DMS79 (cell line): ENCODE data around the gene GRB7.
A peak's percentile ranks its signal among the peaks of the same experiment; 100 is the strongest.
"Not testable (repeated sequence)": the region's sequence is repeated elsewhere in the genome, so short reads cannot be mapped to it uniquely, and the experiment has no call there.

ENCODE experiments used
- DNase-seq: peaks from one replicate; lab custom pipeline; 2025; lab: John Stamatoyannopoulos, UW

The GRB7 gene

GRCh38 chr17:39732586-39732985, 5.2 kb upstream of the GRB7 start:
- DNase-seq, result no peak

- DNase-seq, result no peak
Observed at GRCh38 chr17:39735882-39736281, 1.9 kb upstream of the GRB7 start.

- no peak for DNase-seq
Observed at GRCh38 chr17:39736319-39737165, 1.2 kb upstream of the GRB7 start.

- no peak for DNase-seq
Observed at GRCh38 chr17:39737206-39737759, 455 bp upstream of the GRB7 start.

- peak; percentile 49 for DNase-seq
Observed at GRCh38 chr17:39738568-39738901, 797 bp downstream of the GRB7 start.

- peak; percentile 37 for DNase-seq
Observed at GRCh38 chr17:39738983-39739884, 1.5 kb downstream of the GRB7 start.

GRCh38 chr17:39739885-39740356, 2.2 kb downstream of the GRB7 start:
- no peak for DNase-seq

- DNase-seq, result no peak
Observed at GRCh38 chr17:39740357-39741111, 2.8 kb downstream of the GRB7 start.

- no peak for DNase-seq
Observed at GRCh38 chr17:39742126-39742855, 4.6 kb downstream of the GRB7 start.

GRCh38 chr17:39742856-39743436, 5.2 kb downstream of the GRB7 start:
- DNase-seq, result no peak

- no peak for DNase-seq
Observed at GRCh38 chr17:39744075-39744835, 6.5 kb downstream of the GRB7 start.

- no peak for DNase-seq
Observed at GRCh38 chr17:39744836-39745215, 7.1 kb downstream of the GRB7 start.

GRCh38 chr17:39745335-39746144, 7.8 kb downstream of the GRB7 start:
- no peak for DNase-seq

GRCh38 chr17:39746145-39746461, 8.4 kb downstream of the GRB7 start:
- DNase-seq, result no peak

- DNase-seq, result no peak
Observed at GRCh38 chr17:39747745-39748144, 10.0 kb downstream of the GRB7 start.

- DNase-seq, result not testable (repeated sequence)
Observed at GRCh38 chr17:39748444-39749034, 10.8 kb downstream of the GRB7 start.

GRCh38 chr17:39750131-39751015, 12.6 kb downstream of the GRB7 start:
- peak; percentile 24 for DNase-seq

GRCh38 chr17:39751016-39751543, 13.3 kb downstream of the GRB7 start:
- no peak for DNase-seq
